ENCODE measurements around the gene B4GALNT4. TPM values are rescaled to one million over a fixed set of nuclear protein-coding genes. Genes with fewer than 3 reads are reported as not detected.

Gene B4GALNT4
- total and polyA plus RNA-seq, 2 donors from 2014 or later: 0.82 to 1.4 TPM

DNA sequence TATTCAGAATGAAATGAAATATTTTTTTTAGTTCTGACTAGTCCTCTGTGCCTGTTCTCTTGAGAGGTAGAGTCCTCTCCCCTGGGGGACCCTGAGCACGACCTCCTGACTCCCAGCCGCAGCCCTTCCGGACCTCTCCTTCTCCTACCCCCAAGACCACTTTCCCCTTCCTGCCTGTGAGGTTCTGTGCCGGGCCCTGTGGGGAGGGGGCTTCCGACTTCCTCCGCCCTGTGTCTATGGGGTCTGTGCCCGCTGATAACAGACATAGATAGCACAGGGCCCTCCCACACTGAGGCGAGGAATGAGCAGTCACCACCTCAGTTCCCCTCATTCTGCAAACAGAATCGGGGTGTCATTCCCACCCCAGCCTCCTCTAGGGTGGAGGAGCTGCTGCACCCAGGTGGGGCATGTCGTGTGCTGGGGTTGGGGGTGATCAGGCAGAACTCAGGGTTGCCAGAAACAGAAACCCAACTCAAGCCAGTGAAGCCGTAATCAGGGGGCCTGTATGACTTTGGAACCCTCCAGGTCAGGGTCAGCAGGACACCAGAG is 12.9 kb downstream of the B4GALNT4 start:
- no peaks in the 10 kb centered on the region for H3K4me1 ChIP-seq (ENCODE audit: control insufficient read depth in 2 of 3, insufficient read depth in 2 of 3, low read depth in 1 of 3, low read length in 3 of 3)
- no peak overlapping the region for H3K9ac ChIP-seq (ENCODE audit: low read length in 3 of 3)
- FAIRE-seq: no peak
- no peaks in the 10 kb centered on the region for H3K27me3 ChIP-seq (ENCODE audit: control insufficient read depth, insufficient read depth, low read length)
- TF ChIP-seq, protein P1, sequence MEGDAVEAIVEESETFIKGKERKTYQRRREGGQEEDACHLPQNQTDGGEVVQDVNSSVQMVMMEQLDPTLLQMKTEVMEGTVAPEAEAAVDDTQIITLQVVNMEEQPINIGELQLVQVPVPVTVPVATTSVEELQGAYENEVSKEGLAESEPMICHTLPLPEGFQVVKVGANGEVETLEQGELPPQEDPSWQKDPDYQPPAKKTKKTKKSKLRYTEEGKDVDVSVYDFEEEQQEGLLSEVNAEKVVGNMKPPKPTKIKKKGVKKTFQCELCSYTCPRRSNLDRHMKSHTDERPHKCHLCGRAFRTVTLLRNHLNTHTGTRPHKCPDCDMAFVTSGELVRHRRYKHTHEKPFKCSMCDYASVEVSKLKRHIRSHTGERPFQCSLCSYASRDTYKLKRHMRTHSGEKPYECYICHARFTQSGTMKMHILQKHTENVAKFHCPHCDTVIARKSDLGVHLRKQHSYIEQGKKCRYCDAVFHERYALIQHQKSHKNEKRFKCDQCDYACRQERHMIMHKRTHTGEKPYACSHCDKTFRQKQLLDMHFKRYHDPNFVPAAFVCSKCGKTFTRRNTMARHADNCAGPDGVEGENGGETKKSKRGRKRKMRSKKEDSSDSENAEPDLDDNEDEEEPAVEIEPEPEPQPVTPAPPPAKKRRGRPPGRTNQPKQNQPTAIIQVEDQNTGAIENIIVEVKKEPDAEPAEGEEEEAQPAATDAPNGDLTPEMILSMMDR (IDR thresholded peaks at IDR 0.05; ENCODE audit: borderline replicate concordance, extremely low read depth, insufficient read depth): no peak
- no peaks in the 10 kb centered on the region for H3K36me3 ChIP-seq (ENCODE audit: control insufficient read depth in 2 of 3, insufficient read depth in 3 of 3, low read length in 3 of 3)
- H3K4me3 ChIP-seq (ENCODE audit: low read length in 3 of 3): no peak overlapping the region
- DNase-seq: no peak
- peaks cover 0 to 11% (median 0%) of the 10 kb centered on the region in 3 donors for H3K9me3 ChIP-seq (ENCODE audit: control insufficient read depth in 2 of 3, insufficient read depth in 1 of 3, low read length in 3 of 3)
- no peak overlapping the region for H3K27ac ChIP-seq (ENCODE audit: low read depth in 2 of 2, low read length in 2 of 2)
- intact Hi-C loops (cut with DNase I): no loop called here

DNA sequence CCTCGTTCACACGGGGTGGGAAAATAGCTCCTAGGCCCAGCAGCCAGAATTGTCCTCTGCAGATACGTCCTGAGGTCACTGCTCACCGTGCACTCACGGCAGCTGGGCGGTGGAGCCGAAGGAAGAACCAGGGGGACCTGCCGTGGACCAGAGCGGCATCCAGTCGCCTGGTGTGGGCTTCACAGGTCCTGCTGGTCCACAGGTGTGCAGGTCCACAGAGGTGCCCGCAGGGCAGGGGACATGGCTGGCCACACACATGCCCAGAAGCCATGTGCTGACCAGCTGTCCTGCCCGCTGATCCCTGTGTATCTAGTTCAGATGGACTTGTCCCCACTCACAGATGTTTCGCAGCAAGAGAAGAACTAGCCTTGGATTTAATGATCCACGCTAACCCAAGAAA is 14.1 kb downstream of the B4GALNT4 start:
- no peaks in the 10 kb centered on the region for H3K27me3 ChIP-seq (ENCODE audit: control insufficient read depth, insufficient read depth, low read length)
- TF ChIP-seq, protein P1 (IDR thresholded peaks at IDR 0.05; ENCODE audit: borderline replicate concordance, extremely low read depth, insufficient read depth): no peak
- intact Hi-C loops (cut with DNase I): no loop called here
- H3K36me3 ChIP-seq (ENCODE audit: control insufficient read depth in 2 of 3, insufficient read depth in 3 of 3, low read length in 3 of 3): no peaks in the 10 kb centered on the region
- H3K4me1 ChIP-seq (ENCODE audit: control insufficient read depth in 2 of 3, insufficient read depth in 2 of 3, low read depth in 1 of 3, low read length in 3 of 3): no peaks in the 10 kb centered on the region
- H3K9ac ChIP-seq (ENCODE audit: low read length in 3 of 3): no peak overlapping the region
- no peak for DNase-seq
- H3K27ac ChIP-seq (ENCODE audit: low read depth in 2 of 2, low read length in 2 of 2): no peak overlapping the region
- no peak overlapping the region for H3K4me3 ChIP-seq (ENCODE audit: low read length in 3 of 3)
- FAIRE-seq: no peak
- H3K9me3 ChIP-seq (ENCODE audit: control insufficient read depth in 2 of 3, insufficient read depth in 1 of 3, low read length in 3 of 3): peaks cover 0 to 14% (median 0%) of the 10 kb centered on the region in 3 donors

- Histone ChIP-seq H3K4me3 (ENCODE audit: low read length in 3 of 3) (no peak overlapping the region), H3K9ac (ENCODE audit: low read length in 3 of 3) (no peak overlapping the region), H3K27ac (ENCODE audit: low read depth in 2 of 2, low read length in 2 of 2) (no peak overlapping the region), H3K36me3 (ENCODE audit: control insufficient read depth in 2 of 3, insufficient read depth in 3 of 3, low read length in 3 of 3) (no peaks in the 10 kb centered on the region), H3K27me3 (ENCODE audit: control insufficient read depth, insufficient read depth, low read length) (no peaks in the 10 kb centered on the region), H3K4me1 (ENCODE audit: control insufficient read depth in 2 of 3, insufficient read depth in 2 of 3, low read depth in 1 of 3, low read length in 3 of 3) (no peaks in the 10 kb centered on the region), H3K9me3 (ENCODE audit: control insufficient read depth in 2 of 3, insufficient read depth in 1 of 3, low read length in 3 of 3) (peaks cover 0 to 14% (median 0%) of the 10 kb centered on the region in 3 donors)
- TF ChIP-seq, protein P1 (IDR thresholded peaks at IDR 0.05; ENCODE audit: borderline replicate concordance, extremely low read depth, insufficient read depth): no peak
- DNase-seq (no peak), FAIRE-seq (no peak)
- intact Hi-C loops (cut with DNase I): no loop called here
Observed at GRCh38 chr11:384511-384910, 15.2 kb downstream of the B4GALNT4 start.
